H9 (cell line): ENCODE measurements around the gene MAGI1. TPM values are rescaled to one million over a fixed set of nuclear protein-coding genes. Genes with fewer than 3 reads are reported as not detected.

ENCODE experiments used
- DNase-seq: peaks from one replicate; pipeline ENCODE4 v3.0.0-alpha.2; 2017
- H2AFZ ChIP-seq: one replicate; pipeline ENCODE4 v1.6.1; 2013; ENCODE audit warnings: mild to moderate bottlenecking, low read length, control low read depth, moderate library complexity
- H2AK5ac ChIP-seq: 2 replicates; pipeline ENCODE4 v1.6.1; 2013; ENCODE audit warnings: low read length, control low read depth, mixed read lengths; ENCODE audit not compliant: insufficient read length
- H2BK120ac ChIP-seq: one replicate; pipeline ENCODE4 v1.6.1; 2013; ENCODE audit warnings: low read depth, mild to moderate bottlenecking, low read length, control low read depth, inconsistent platforms; ENCODE audit not compliant: poor library complexity, severe bottlenecking
- H2BK12ac ChIP-seq: 2 replicates; pipeline ENCODE4 v1.6.1; 2013; ENCODE audit warnings: low read length, control low read depth, mixed read lengths, low read depth; ENCODE audit not compliant: insufficient read length
- H2BK15ac ChIP-seq: 2 replicates; pipeline ENCODE4 v1.6.1; 2013; ENCODE audit warnings: low read depth, low read length, control low read depth
- H2BK20ac ChIP-seq: one replicate; pipeline ENCODE4 v1.6.1; 2013; ENCODE audit warnings: low read depth, mild to moderate bottlenecking, low read length, control low read depth, inconsistent platforms; ENCODE audit not compliant: poor library complexity, severe bottlenecking
- H2BK5ac ChIP-seq: 2 replicates; pipeline ENCODE4 v1.6.1; 2013; ENCODE audit warnings: low read length, control low read depth, mixed read lengths; ENCODE audit not compliant: insufficient read length
- H3K14ac ChIP-seq: 2 replicates; pipeline ENCODE4 v1.6.1; 2013; ENCODE audit warnings: low read length, control low read depth; ENCODE audit not compliant: insufficient read depth
- H3K18ac ChIP-seq: 2 replicates; pipeline ENCODE4 v1.6.1; 2013; ENCODE audit warnings: low read depth, mild to moderate bottlenecking, mixed read lengths, low read length, control low read depth; ENCODE audit not compliant: insufficient read length
- H3K23ac ChIP-seq: 2 replicates; pipeline ENCODE4 v1.6.1; 2013; ENCODE audit warnings: low read length, control low read depth, mixed read lengths, low read depth; ENCODE audit not compliant: insufficient read length
- H3K23me2 ChIP-seq: 2 replicates; pipeline ENCODE4 v1.6.1; 2013; ENCODE audit warnings: low read depth, mild to moderate bottlenecking, mixed read lengths, low read length, control low read depth; ENCODE audit not compliant: insufficient read length, poor library complexity, severe bottlenecking
- H3K27ac ChIP-seq: 2 replicates; pipeline ENCODE4 v1.5.1; 2013; ENCODE audit warnings: low read length, control low read depth, mixed read lengths, low read depth; ENCODE audit not compliant: insufficient read length
- H3K27me3 ChIP-seq: 2 replicates; pipeline ENCODE4 v1.6.1; 2013; ENCODE audit warnings: low read length, control low read depth, inconsistent platforms; ENCODE audit not compliant: insufficient read depth
- H3K4ac ChIP-seq: 2 replicates; pipeline ENCODE4 v1.6.1; 2013; ENCODE audit warnings: low read depth, mild to moderate bottlenecking, control low read depth, inconsistent platforms, low read length, moderate library complexity
- H3K4me1 ChIP-seq: 2 replicates; pipeline ENCODE4 v1.6.1; 2013; ENCODE audit warnings: low read length, control low read depth, inconsistent platforms; ENCODE audit not compliant: insufficient read depth
- H3K4me2 ChIP-seq: 2 replicates; pipeline ENCODE4 v1.6.1; 2013; ENCODE audit warnings: low read length, control low read depth, mixed read lengths; ENCODE audit not compliant: insufficient read length, insufficient read depth
- H3K56ac ChIP-seq: 2 replicates; pipeline ENCODE4 v1.6.1; 2013; ENCODE audit warnings: low read depth, mild to moderate bottlenecking, mixed read lengths, low read length, control low read depth; ENCODE audit not compliant: insufficient read length
- H3K79me1 ChIP-seq: 2 replicates; pipeline ENCODE4 v1.6.1; 2013; ENCODE audit warnings: low read depth, mild to moderate bottlenecking, moderate library complexity, low read length, control low read depth, inconsistent platforms; ENCODE audit not compliant: insufficient read depth, poor library complexity, severe bottlenecking
- H3K79me2 ChIP-seq: 2 replicates; pipeline ENCODE4 v1.6.1; 2013; ENCODE audit warnings: low read length, control low read depth, inconsistent platforms; ENCODE audit not compliant: insufficient read depth
- H3K9ac ChIP-seq: 2 replicates; pipeline ENCODE4 v1.6.1; 2013; ENCODE audit warnings: low read length, control low read depth, mixed read lengths; ENCODE audit not compliant: insufficient read length; ENCODE audit errors: extremely low read depth
- H3K9me3 ChIP-seq: one replicate; pipeline ENCODE4 v1.6.1; 2013; ENCODE audit warnings: low read depth, low read length, inconsistent platforms; ENCODE audit not compliant: control insufficient read depth
- H3T11ph ChIP-seq: one replicate; pipeline ENCODE4 v1.6.1; 2013; ENCODE audit warnings: mild to moderate bottlenecking, low read length, control low read depth, inconsistent platforms
- H4K20me1 ChIP-seq: one replicate; pipeline ENCODE4 v1.6.1; 2013; ENCODE audit not compliant: control insufficient read depth, insufficient read length, insufficient read depth
- H4K5ac ChIP-seq: 2 replicates; pipeline ENCODE4 v1.6.1; 2013; ENCODE audit warnings: low read depth, mild to moderate bottlenecking, mixed read lengths, low read length, control low read depth; ENCODE audit not compliant: insufficient read length
- H4K8ac ChIP-seq: replicated peaks from 2 replicates; pipeline ENCODE4 v1.6.1; 2013; ENCODE audit warnings: low read length, control low read depth, mixed read lengths, low read depth; ENCODE audit not compliant: insufficient read length
- H4K91ac ChIP-seq: 2 replicates; pipeline ENCODE4 v1.6.1; 2013; ENCODE audit warnings: low read depth, mild to moderate bottlenecking, moderate library complexity, mixed read lengths, low read length, control low read depth; ENCODE audit not compliant: insufficient read length
- H3K27ac Mint-ChIP-seq, 3 experiments: 2 replicates in 2 of 3; 3 replicates in 1 of 3; pipeline ENCODE4 v1.8.0; 2020 to 2021; ENCODE audit warnings: mixed read lengths in 3 of 3, mild to moderate bottlenecking in 1 of 3, moderate library complexity in 1 of 3
- H3K27me3 Mint-ChIP-seq: 2 replicates; pipeline ENCODE4 v1.8.0; 2021; ENCODE audit warnings: low read depth, mild to moderate bottlenecking, moderate library complexity, mixed read lengths
- H3K36me3 Mint-ChIP-seq, 3 experiments: 2 replicates in 2 of 3; 3 replicates in 1 of 3; pipeline ENCODE4 v1.8.0; 2020 to 2021; ENCODE audit warnings: low read depth in 3 of 3, mixed read lengths in 3 of 3; ENCODE audit not compliant: insufficient read depth in 1 of 3
- H3K4me1 Mint-ChIP-seq, 2 experiments: 2 replicates each; pipeline ENCODE4 v1.8.0; 2020; ENCODE audit warnings: mixed read lengths in 2 of 2
- H3K4me3 Mint-ChIP-seq, 2 experiments: 2 replicates in 1 of 2; 3 replicates in 1 of 2; pipeline ENCODE4 v1.8.0; 2020 to 2021; ENCODE audit warnings: mild to moderate bottlenecking in 2 of 2, mixed read lengths in 2 of 2, moderate library complexity in 1 of 2
- H3K9me3 Mint-ChIP-seq, 2 experiments: 2 replicates in 1 of 2; 3 replicates in 1 of 2; pipeline ENCODE4 v1.8.0; 2020; ENCODE audit warnings: mild to moderate bottlenecking in 2 of 2, mixed read lengths in 2 of 2, moderate library complexity in 1 of 2
- CTCF ChIP-seq: fragments of 200-600 bp; sonication (generic); conservative IDR thresholded peaks from 3 replicates; pipeline ENCODE4 v1.8.0; 2021; ENCODE audit warnings: antibody characterized with exemption, mild to moderate bottlenecking
- total RNA-seq: library from RNA; stranded (reverse); gene quantifications from 2 replicates; pipeline ENCODE4 v1.2.1, GENCODE V29; 2021

The MAGI1 gene
- total RNA-seq, 1 experiment from 2014 or later, result 65.7 TPM

DNA sequence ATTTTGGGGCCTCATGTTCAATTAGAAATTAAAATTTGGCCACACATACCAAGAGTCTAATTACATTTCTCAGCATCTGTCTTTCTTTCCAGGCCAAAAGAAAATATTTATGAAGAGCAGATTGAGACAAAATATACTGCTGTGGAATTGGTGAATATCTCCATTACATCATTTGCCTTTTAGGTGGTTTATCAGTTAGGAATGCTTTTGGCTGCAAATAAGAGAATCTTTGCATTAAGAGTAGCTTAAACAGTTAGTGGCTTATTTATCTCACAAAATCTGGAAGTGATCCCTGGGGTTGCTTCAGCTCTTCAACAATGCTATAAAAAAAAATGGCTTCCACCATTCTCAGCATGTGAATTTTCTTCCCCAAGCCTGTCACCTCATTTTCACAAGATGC, 308.7 kb downstream of the MAGI1 start:
- no peak for TF ChIP-seq CTCF
- no peak overlapping the region for H2BK15ac ChIP-seq
- H3K79me1 ChIP-seq, result no peaks in the 10 kb centered on the region
- H3K27me3 ChIP-seq, result no peaks in the 10 kb centered on the region
- H2AK5ac ChIP-seq, result no peak overlapping the region
- H4K5ac ChIP-seq, result no peak overlapping the region
- Mint-ChIP-seq H3K4me1 (peaks cover 58 to 61% of the 10 kb centered on the region in 2 experiments), H3K9me3 (no peaks in the 10 kb centered on the region), H3K36me3 (peaks cover 0 to 2% (median 0%) of the 10 kb centered on the region in 3 experiments; a peak in 2 of 7 replicates), H3K27me3 (no peaks in the 10 kb centered on the region), H3K27ac (peak overlapping the region in 2 of 3 experiments; percentile 16 to 67; a peak in 1 of 7 replicates), H3K4me3 (no peak overlapping the region)
- H3T11ph ChIP-seq, result no peak overlapping the region
- H2BK120ac ChIP-seq, result no peak overlapping the region
- no peak overlapping the region for H3K4me2 ChIP-seq
- H3K27ac ChIP-seq, result no peak overlapping the region
- no peak overlapping the region for H3K14ac ChIP-seq
- H2BK5ac ChIP-seq, result no peak overlapping the region
- no peak overlapping the region for H2AFZ ChIP-seq
- no peaks in the 10 kb centered on the region for H3K9me3 ChIP-seq
- no peak overlapping the region for H3K56ac ChIP-seq
- H3K23ac ChIP-seq, result no peak overlapping the region
- no peaks in the 10 kb centered on the region; the same call in 1 of the 2 replicates for H3K79me2 ChIP-seq
- H3K23me2 ChIP-seq, result no peaks in the 10 kb centered on the region
- no peak overlapping the region for H4K91ac ChIP-seq
- no peaks in the 10 kb centered on the region for H4K20me1 ChIP-seq
- no peak for DNase-seq
- H3K4ac ChIP-seq, result no peak overlapping the region
- H3K4me1 ChIP-seq, result peaks cover 2% of the 10 kb centered on the region; the same call in 1 of the 2 replicates
- H2BK12ac ChIP-seq, result no peak overlapping the region
- H3K18ac ChIP-seq, result no peak overlapping the region
- H3K9ac ChIP-seq, result no peak overlapping the region
- no peak overlapping the region for H4K8ac ChIP-seq
- H2BK20ac ChIP-seq, result no peak overlapping the region
